Activated CD8-positive, alpha-beta T cell treated with anti-CD3 and anti-CD28 coated beads, Interleukin-2, amount 10 ng/mL, durations not matched to agents 7 days and 5 days (primary cell): Measurements from ENCODE around the gene GPX6. TPM values are rescaled to one million over a fixed set of nuclear protein-coding genes. Genes with fewer than 3 reads are reported as not detected.
"Not testable (repeated sequence)": the region's sequence is repeated elsewhere in the genome, so short reads cannot be mapped to it uniquely, and the experiment has no call there.

Source experiments
- ATAC-seq: fragments of 150-1000 bp; cut with Tn5 transposase; one replicate; pipeline ENCODE4 v1.10.0; 2021; ENCODE audit warnings: moderate library complexity
- CTCF ChIA-PET: fragments of 350-600 bp; sonication (Branson Sonifier 250); formaldehyde crosslinking; loops from one replicate; lab custom pipeline; 2021; ENCODE audit warnings: antibody characterized with exemption; lab: Charles Lee
- POLR2A ChIA-PET: fragments of 350-600 bp; sonication (Branson Sonifier 250); formaldehyde crosslinking; loops from one replicate; lab custom pipeline; 2021; ENCODE audit warnings: antibody characterized with exemption; lab: Charles Lee
- DNase-seq: peaks from one replicate; pipeline ENCODE4 v3.0.0-alpha.2; 2020
- H3K27ac Mint-ChIP-seq: one replicate; pipeline ENCODE4 v1.8.0; 2021; ENCODE audit warnings: mild to moderate bottlenecking, mixed read lengths
- H3K27me3 Mint-ChIP-seq: one replicate; pipeline ENCODE4 v1.8.0; 2021; ENCODE audit warnings: low read depth, mixed read lengths
- H3K36me3 Mint-ChIP-seq: one replicate; pipeline ENCODE4 v1.8.0; 2021; ENCODE audit warnings: low read depth, mixed read lengths
- H3K4me1 Mint-ChIP-seq: one replicate; pipeline ENCODE4 v1.8.0; 2021; ENCODE audit warnings: low read depth, mixed read lengths
- H3K4me3 Mint-ChIP-seq: one replicate; pipeline ENCODE4 v1.8.0; 2021; ENCODE audit warnings: mild to moderate bottlenecking, mixed read lengths
- H3K9me3 Mint-ChIP-seq: one replicate; pipeline ENCODE4 v1.8.0; 2022; ENCODE audit warnings: mixed read lengths; ENCODE audit not compliant: insufficient read depth
- total RNA-seq, 2 experiments: library from RNA; stranded (reverse); gene quantifications; one replicate each; pipeline ENCODE4 v1.2.3, GENCODE V29; 2021

The GPX6 gene
- total RNA-seq, 2 experiments from 2014 or later = not detected

GRCh38 chr6:28517964-28518363 lies 2.4 kb upstream of the GPX6 start:
- POLR2A ChIA-PET = no interaction called here

GRCh38 chr6:28512387-28512786 lies 3.2 kb downstream of the GPX6 start:
- H3K4me3 Mint-ChIP-seq, H3K27ac Mint-ChIP-seq, H3K9me3 Mint-ChIP-seq, POLR2A ChIA-PET, ATAC-seq, DNase-seq, H3K4me1 Mint-ChIP-seq, CTCF ChIA-PET, H3K36me3 Mint-ChIP-seq: not testable (repeated sequence)
- H3K27me3 Mint-ChIP-seq = peaks cover 40% of the 10 kb centered on the region

More at GRCh38 chr6:28517964-28518363, 2.4 kb upstream of the GPX6 start:
- H3K4me1 Mint-ChIP-seq = peaks cover 9% of the 10 kb centered on the region
- H3K4me3 Mint-ChIP-seq = no peak overlapping the region
- CTCF ChIA-PET = no interaction called here
- H3K36me3 Mint-ChIP-seq = no peaks in the 10 kb centered on the region
- ATAC-seq (no peak), DNase-seq (no peak)
- no peak overlapping the region for H3K27ac Mint-ChIP-seq
- no peaks in the 10 kb centered on the region for H3K9me3 Mint-ChIP-seq
- H3K27me3 Mint-ChIP-seq = peaks cover 52% of the 10 kb centered on the region

DNA sequence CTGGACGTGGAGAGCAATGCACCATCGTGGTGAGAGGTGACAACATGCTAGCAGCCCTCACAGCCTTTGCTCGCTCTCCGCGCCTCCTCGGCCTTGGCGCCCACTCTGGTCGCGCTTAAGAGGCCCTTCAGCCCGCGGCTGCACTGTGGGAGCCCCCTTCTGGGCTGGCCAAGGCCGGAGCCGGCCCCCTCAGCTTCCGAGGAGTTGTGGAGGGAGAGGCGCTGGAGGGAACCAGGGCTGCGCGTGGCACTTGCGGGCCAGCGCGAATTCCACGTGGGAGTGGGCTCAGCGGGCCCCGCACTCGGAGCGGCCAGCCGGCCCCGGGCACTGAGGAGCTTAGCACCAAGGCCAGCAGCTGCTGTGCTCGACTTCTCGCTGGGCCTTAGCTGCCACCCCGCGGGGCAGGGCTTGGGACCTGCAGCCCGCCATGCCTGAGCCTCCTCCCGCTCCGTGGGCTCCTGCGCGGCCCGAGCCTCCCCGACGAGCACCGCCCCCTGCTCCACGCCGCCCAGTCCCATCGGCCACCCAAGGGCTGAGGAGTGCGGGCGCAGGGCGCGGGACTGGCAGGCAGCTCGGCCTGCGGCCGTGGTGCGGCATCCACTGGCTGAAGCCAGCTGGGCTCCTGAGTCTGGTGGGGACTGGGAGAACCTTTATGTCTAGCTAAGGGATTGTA lies 3.8 kb downstream of the GPX6 start:
- DNase-seq (no peak), ATAC-seq (no peak)
- Mint-ChIP-seq H3K4me3 (no peak overlapping the region), H3K4me1 (peaks cover 11% of the 10 kb centered on the region), H3K36me3 (no peaks in the 10 kb centered on the region), H3K9me3 (no peaks in the 10 kb centered on the region), H3K27me3 (peaks cover 40% of the 10 kb centered on the region), H3K27ac (no peak overlapping the region)
- ChIA-PET CTCF (no interaction called here), POLR2A (no interaction called here)

- no peak for DNase-seq
- Mint-ChIP-seq H3K27ac (no peak overlapping the region), H3K27me3 (peaks cover 21% of the 10 kb centered on the region), H3K36me3 (no peaks in the 10 kb centered on the region), H3K4me3 (no peak overlapping the region), H3K4me1 (peaks cover 17% of the 10 kb centered on the region), H3K9me3 (no peaks in the 10 kb centered on the region)
- CTCF ChIA-PET = interaction anchor here (1.0 kb wide), 1 partner anchor 11 kb away, joined by 3 read pairs; no protein-coding TSS in a partner anchor
- POLR2A ChIA-PET = no interaction called here
- peak; percentile 77 for ATAC-seq
These were observed 8.7 kb downstream of the GPX6 start for GRCh38 chr6:28506807-28507475.

- DNase-seq = no peak
- POLR2A ChIA-PET = no interaction called here
- ATAC-seq = no peak
- no peaks in the 10 kb centered on the region for H3K36me3 Mint-ChIP-seq
- CTCF ChIA-PET = interaction anchor here (0.8 to 1.5 kb wide), 2 partner anchors 10 to 381 kb away, joined by 3 to 9 read pairs; no protein-coding TSS in a partner anchor
- H3K27me3 Mint-ChIP-seq = peaks cover 21% of the 10 kb centered on the region
- no peaks in the 10 kb centered on the region for H3K9me3 Mint-ChIP-seq
- H3K4me1 Mint-ChIP-seq = peaks cover 17% of the 10 kb centered on the region
- no peak overlapping the region for H3K4me3 Mint-ChIP-seq
- no peak overlapping the region for H3K27ac Mint-ChIP-seq
These were observed 9.9 kb downstream of the GPX6 start for GRCh38 chr6:28505733-28506132.

DNA sequence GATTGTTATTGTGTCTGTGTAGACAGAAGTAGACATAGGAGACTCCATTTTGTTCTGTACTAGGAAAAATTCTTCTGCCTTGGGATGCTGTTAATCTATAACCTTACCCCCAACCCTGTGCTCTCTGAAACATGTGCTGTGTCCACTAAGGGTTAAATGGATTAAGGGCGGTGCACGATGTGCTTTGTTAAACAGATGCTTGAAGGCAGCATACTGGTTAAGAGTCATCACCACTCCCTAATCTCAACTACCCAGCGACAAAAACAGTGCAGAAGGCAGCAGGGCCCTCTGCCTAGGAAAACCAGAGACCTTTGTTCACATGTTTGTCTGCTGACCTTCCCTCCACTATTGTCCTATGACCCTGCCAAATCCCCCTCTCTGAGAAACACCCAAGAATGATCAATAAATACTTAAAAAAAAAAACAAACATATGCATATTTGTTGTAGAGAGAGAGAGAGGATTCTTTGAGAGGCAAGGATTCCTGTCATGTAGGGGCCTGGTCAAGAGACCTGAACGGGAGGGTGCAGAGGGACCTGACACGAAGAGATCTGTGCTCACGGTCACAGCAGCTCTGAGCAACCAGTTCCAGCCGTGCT lies 12.8 kb downstream of the GPX6 start:
- POLR2A ChIA-PET, H3K4me3 Mint-ChIP-seq, DNase-seq, H3K36me3 Mint-ChIP-seq, ATAC-seq, H3K27ac Mint-ChIP-seq, CTCF ChIA-PET, H3K9me3 Mint-ChIP-seq: not testable (repeated sequence)
- Mint-ChIP-seq H3K4me1 (peaks cover 17% of the 10 kb centered on the region), H3K27me3 (peaks cover 28% of the 10 kb centered on the region)

DNA sequence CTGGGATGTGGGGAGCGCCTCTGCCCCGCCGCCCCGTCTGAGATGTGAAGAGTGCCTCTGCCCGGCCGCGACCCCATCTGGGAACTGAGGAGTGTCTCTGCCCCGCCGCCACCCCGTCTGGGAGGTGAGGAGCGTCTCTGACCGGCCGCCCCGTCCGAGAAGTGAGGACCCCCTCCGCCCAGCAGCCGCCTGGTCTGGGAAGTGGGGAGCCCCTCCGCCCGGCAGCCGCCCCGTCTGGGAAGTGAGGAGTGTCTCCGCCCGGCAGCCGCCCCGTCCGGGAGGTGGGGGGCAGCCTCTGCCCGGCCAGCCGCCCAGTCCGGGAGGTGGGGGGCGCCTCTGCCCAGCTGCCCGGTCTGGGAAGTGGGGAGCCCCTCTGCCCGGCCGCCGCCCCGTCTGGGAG lies 13.5 kb downstream of the GPX6 start:
- H3K4me1 Mint-ChIP-seq, POLR2A ChIA-PET, H3K36me3 Mint-ChIP-seq, ATAC-seq, DNase-seq, H3K4me3 Mint-ChIP-seq, H3K27ac Mint-ChIP-seq, H3K9me3 Mint-ChIP-seq, CTCF ChIA-PET: not testable (repeated sequence)
- H3K27me3 Mint-ChIP-seq = peaks cover 30% of the 10 kb centered on the region

GRCh38 chr6:28501259-28501658 lies 14.3 kb downstream of the GPX6 start:
- H3K27ac Mint-ChIP-seq = no peak overlapping the region
- ChIA-PET POLR2A (no interaction called here), CTCF (no interaction called here)
- no peak overlapping the region for H3K4me3 Mint-ChIP-seq
- DNase-seq (no peak), ATAC-seq (no peak)
- peaks cover 26% of the 10 kb centered on the region for H3K27me3 Mint-ChIP-seq
- no peaks in the 10 kb centered on the region for H3K36me3 Mint-ChIP-seq
- no peaks in the 10 kb centered on the region for H3K9me3 Mint-ChIP-seq
- H3K4me1 Mint-ChIP-seq = peaks cover 3% of the 10 kb centered on the region

DNA sequence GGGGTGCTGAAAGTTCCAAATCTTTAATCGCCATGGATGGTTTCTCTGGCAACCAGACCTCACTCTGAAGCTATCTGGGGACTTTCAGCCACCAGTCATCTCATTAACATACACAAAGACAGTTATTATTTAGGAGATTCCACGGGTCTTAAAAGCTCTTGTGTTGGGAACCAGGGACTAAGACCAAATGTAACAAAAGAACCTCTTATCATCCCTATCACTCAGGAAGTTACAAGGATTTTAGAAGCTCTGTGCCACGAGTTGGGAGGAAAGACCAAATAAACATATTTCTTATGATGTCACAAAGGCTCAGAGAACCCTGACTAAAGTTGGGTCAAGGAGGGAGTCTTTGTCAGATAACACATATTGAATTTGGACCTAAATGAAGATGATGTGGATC lies 17.7 kb downstream of the GPX6 start:
- no peaks in the 10 kb centered on the region for H3K9me3 Mint-ChIP-seq
- H3K4me1 Mint-ChIP-seq = peaks cover 5% of the 10 kb centered on the region
- POLR2A ChIA-PET = no interaction called here
- H3K36me3 Mint-ChIP-seq = no peaks in the 10 kb centered on the region
- no peak for ATAC-seq
- no peak for DNase-seq
- peaks cover 26% of the 10 kb centered on the region for H3K27me3 Mint-ChIP-seq
- H3K4me3 Mint-ChIP-seq = no peak overlapping the region
- no peak overlapping the region for H3K27ac Mint-ChIP-seq
- CTCF ChIA-PET = interaction anchor here (1.1 to 3.2 kb wide), 2 partner anchors 45 to 82 kb away, joined by 6 to 25 read pairs; no protein-coding TSS in a partner anchor

DNA sequence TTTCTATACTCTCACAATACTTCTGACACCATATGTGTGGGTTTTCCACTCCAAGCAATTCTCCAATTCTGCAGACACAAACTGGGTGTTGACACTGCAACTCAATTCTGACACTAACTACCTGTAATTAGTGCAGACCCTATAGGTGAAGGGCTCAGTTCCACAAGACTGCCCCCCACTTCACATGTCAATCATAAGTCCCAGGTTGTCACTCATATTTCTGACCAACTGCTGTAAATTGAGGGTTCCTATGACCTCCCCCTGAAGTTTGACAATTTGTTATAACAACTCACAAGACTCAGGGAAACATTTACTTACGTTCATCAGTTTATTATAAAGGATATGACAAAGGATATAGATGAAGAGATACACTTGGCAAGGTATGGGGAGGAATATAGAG lies 18.3 kb downstream of the GPX6 start:
- no peaks in the 10 kb centered on the region for H3K9me3 Mint-ChIP-seq
- POLR2A ChIA-PET = no interaction called here
- peaks cover 29% of the 10 kb centered on the region for H3K27me3 Mint-ChIP-seq
- H3K4me1 Mint-ChIP-seq = peaks cover 5% of the 10 kb centered on the region
- CTCF ChIA-PET = interaction anchor here (1.1 to 3.2 kb wide), 2 partner anchors 45 to 83 kb away, joined by 6 to 25 read pairs; no protein-coding TSS in a partner anchor
- no peak overlapping the region for H3K27ac Mint-ChIP-seq
- no peak overlapping the region for H3K4me3 Mint-ChIP-seq
- no peak for DNase-seq
- ATAC-seq = no peak
- no peaks in the 10 kb centered on the region for H3K36me3 Mint-ChIP-seq

DNA sequence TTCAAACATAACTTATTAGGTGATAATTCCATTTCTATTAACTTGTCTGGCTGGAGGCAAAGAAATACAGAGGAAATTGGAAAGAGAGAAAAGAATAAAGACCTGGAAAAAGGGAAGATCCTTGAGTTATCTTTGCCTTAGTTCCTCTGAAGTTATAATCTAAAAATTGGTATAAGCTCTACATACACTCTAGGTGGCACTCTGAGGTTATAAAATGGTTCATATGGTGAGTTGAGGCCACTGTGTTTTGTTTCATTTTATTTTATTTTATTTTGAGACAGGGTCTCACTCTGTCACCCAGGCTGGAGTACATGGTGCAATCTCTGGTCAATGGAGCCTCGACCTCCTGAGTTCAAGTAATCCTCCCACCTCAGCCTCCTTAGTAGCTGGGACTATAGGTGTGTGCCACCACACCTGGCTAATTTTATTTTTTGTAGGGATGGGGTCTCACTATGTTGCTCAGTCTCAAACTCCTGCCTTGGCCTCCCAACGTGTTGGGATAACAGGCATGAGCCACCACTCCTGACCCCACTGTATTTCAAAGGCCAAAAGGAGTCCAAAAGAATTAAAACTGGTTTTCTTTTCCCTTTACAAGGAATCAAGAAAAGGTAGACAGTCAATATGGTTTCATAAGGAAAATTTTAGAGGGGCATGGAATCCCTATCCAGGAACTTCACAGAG lies 19.4 kb downstream of the GPX6 start:
- ATAC-seq (no peak), DNase-seq (no peak)
- CTCF ChIA-PET = interaction anchor here (0.6 to 3.2 kb wide), 16 partner anchors 9 to 367 kb away, joined by 3 to 25 read pairs (median 4); no protein-coding TSS in a partner anchor
- Mint-ChIP-seq H3K27ac (no peak overlapping the region), H3K4me1 (peaks cover 5% of the 10 kb centered on the region), H3K9me3 (no peaks in the 10 kb centered on the region), H3K4me3 (no peak overlapping the region), H3K36me3 (no peaks in the 10 kb centered on the region), H3K27me3 (peaks cover 37% of the 10 kb centered on the region)
- POLR2A ChIA-PET = no interaction called here
